GM18499 (cell line): ENCODE data around the gene SEMA3A.
"Not testable (repeated sequence)": the region's sequence is repeated elsewhere in the genome, so short reads cannot be mapped to it uniquely, and the experiment has no call there.

Experiments used
- ATAC-seq: cut with Tn5 transposase; IDR thresholded peaks from one replicate; pipeline ENCODE4 v1.9.1; 2021; ENCODE audit warnings: moderate number of reproducible peaks; ENCODE audit not compliant: insufficient read depth, unreplicated experiment

Gene SEMA3A

DNA sequence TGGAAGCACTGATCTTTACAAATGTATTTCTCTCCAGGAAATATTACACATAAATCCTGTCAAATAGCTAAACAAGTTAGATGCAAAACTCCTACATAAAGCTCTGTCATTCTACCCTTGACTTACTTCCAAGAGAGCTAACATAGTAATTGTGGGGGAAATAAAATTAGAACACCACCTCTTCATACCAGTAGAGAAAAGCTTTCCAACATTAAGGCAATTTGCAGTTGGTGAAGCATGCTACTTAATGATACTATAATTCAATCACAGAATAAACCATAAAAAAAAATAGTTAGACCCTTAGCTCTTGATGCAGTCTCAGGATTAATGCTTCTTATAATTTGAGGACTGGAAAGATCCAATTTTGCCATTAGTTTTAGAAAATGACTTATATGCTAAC lies 35.2 kb downstream of the SEMA3A start:
- no peak for ATAC-seq

DNA sequence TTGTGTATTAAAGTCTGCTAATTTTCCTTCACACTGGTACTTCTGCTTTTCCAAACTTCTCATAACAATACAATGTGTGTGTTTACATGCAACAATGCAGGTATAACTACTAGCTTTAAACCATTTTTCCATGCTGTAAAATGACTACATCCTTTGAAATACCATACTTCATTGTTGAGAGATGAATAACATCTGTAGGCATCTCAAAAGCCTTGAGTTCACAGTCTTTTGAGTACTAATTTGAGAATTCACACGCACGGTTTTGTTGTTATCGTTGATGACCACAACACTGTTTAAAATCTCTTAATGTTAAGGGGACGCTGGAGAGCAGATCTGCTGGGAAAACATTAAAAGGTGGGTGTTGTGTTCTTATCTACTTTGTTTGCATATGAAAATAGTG lies 37.4 kb downstream of the SEMA3A start:
- ATAC-seq, result no peak

DNA sequence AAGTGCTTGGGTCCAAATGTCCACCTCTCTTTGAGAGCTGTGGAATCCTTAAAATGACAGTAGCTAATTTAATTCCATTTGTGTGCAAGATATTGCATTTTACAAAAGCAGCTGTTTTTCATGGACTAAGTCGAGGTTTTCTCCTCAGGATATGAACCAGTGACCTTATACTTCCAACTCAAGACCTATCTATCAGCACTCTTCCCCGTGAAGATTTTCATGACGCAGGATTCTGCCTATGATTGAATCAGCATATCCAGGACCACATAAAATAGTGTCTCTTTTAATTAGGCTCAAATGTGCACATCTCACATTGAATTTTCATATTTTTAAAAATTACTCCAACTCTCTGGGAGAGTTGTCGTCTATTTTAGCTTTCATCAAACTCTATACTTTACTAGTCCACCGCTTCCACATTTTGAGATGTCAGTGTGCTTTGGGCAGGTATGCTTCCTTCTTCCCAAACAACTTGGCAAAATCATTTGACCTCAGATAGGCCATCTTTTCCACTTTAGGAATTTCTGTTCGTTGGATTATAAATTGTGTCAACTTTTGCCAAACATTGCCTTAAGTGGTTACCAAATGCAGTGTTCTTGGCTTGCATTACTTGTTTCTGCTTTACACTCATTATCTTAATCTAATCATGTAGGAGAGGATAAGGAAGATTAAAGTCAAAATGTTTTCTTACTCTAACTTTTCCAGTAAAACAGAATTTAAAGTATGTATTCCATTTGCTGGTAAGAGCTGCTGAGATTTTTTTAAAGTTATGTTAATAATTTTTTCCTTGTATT lies 39.4 kb downstream of the SEMA3A start:
- ATAC-seq, result no peak

DNA sequence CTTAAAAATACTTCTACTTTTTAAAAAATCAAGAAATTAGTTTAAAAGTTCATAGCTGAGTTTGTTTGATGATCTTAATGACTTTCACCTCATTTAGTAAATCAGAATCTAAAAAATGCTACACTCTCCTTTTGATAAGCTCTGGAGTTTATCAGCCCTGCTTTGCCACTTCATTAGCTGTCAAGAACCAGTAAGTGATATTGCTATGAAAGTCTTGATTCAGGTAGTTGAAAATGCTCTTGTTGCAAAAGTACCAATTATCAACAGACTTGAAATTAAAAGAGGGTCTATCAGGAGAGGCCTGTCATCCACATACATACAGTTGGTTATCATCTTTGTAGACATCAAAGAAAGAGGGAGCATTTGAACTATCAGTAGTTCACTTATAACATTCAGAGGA lies 41.6 kb downstream of the SEMA3A start:
- no peak for ATAC-seq

DNA sequence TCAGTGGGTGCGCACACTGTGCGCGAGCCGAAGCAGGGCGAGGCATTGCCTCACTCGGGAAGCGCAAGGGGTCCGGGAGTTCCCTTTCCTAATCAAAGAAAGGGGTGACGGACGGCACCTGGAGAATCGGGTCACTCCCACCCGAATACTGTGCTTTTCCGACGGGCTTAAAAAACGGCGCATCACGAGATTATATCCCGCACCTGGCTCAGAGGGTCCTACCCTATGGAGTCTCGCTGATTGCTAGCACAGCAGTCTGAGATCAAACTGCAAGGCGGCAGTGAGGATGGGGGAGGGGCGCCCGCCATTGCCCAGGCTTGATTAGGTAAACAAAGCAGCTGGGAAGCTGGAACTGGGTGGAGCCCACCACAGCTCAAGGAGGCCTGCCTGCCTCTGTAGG lies 44.2 kb downstream of the SEMA3A start:
- ATAC-seq, result not testable (repeated sequence)

DNA sequence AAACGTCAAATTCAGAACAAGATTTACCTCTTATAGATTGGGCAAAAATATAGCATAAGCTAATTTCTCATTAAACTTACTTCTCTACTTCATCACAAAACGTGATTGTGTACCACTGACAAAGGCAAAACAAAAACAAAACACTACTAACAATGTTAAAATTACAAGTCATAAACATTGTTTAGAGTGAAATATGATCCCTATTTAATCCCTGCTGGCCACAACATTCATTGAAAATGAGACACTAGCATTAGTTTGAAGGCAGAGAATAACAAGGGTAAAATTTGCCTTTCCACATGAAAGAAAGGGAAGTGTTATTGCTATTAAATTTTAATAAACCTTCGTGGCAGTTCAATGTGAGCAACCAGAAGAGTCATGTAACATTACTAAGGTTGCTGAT lies 45.0 kb downstream of the SEMA3A start:
- no peak for ATAC-seq

DNA sequence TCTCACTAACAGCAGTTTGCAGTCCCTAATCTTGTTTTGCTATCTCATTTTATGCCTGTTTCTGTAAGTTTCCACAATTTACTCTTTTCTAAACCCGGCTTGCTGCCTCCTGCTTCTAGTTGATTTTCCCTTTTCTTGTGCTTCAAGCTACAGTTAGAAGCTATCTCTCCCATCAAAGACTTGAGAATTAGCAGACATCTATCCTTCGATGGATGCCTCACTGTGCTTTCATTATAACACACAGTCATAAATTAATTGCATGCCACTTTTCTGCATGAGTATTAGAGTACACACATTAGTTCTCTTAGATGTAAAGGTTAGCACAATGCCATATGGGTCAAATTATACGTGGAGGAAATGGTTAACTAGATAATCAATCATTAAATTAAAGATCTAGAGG lies 48.7 kb downstream of the SEMA3A start:
- ATAC-seq, result no peak

DNA sequence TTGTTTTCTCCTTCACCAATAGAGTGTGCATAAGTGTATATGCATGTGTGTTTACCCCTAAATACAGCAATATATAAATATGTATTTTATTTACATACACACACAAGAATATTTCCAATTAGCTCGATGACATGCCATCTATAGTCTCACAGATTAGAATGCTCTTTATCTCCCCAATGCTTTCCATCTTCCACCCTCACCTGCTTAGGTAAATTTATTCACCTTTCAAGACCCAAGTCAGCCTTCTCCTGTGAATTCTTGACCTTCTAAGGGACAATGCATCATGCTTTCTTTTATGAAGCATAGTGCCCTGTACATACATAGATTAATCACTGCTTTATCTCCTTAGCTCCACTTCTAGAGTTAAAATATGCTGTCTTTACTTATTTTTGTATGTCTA lies 49.7 kb downstream of the SEMA3A start:
- ATAC-seq, result no peak

DNA sequence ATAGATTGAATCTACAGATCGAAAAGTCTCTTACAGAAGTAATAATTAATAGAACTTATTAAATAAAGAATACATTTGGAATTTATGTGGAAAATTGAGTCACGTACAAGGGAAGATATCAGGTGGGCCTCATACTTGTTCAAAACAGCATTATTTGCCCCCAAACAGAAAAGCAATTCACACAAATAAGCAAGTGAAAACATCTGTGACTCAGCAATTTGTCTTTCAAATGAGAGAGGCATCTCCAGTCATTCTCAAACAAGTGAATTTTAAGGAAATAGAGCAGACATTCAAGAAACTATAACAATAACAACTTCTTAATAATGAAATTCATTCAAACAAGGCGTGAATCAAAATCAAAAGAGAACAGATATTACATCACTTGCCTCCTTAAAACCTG lies 50.1 kb downstream of the SEMA3A start:
- no peak for ATAC-seq

DNA sequence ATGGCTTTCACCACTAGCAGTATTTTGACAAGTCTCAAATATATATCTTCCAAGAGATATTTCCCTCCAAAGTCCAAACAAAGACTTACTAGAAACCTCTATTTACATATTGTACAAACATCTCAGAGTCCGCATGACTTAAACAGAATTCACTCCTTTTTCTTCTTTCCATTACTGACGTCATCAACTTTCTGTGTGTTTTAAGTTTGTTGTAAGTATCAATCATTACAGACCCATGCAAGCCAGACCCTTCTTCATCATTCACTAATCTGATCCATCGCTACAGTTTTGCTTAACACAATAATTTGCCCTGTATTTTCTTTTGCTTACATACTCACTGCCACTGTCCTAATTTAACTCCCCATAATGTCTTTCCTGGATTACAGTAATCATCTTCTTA lies 51.9 kb downstream of the SEMA3A start:
- ATAC-seq, result no peak

DNA sequence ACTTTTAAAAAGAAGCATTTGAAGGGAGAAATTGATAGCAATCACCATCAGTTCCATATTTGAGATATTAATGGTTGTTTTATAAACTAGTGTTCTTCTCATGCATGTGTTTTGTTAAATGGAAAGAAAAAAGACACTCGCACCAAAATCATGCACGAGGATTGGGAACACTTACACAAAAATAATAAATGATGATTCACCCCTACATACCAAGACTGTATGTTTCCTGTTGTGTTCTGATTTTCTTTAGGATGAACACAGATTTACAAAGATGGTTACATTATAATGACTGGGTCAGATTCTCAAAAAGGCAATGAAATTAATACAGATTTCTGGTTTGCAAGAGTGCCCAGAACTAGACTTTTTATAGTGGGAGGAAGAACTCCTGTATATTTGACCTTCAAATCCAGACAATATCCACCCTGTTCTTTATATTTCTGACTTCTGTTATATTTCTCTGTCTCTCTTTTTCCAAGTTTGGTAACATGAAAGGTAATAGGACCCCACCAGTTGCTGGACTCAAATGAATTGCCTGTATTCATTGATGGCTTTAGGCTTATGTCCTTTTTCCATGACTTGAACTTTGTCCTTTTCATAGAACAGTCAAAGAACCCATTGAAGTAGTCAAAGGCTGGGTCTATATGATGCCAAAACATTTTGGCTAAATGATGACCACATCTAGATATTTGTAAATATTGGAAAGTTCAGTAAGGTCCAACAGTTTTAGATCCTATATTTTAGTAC lies 54.4 kb downstream of the SEMA3A start:
- no peak for ATAC-seq

DNA sequence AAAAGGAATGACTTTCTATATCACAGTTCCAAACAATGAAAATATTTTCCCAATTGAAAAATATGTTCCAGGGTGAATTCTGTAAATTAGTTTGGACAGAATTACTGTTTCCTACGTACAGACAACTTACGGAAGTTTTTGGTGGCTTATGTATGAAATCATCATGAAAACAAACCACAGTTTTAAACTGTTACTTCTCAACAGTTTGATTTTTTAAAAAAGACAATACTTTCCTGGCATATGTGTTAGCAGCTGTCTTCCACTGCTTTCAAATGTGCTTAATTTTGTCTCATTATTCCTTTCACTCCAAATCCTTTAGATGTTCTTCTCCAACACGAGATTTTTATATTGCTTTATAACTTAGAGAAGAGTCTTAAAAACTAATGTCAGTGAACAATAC lies 56.2 kb downstream of the SEMA3A start:
- no peak for ATAC-seq

DNA sequence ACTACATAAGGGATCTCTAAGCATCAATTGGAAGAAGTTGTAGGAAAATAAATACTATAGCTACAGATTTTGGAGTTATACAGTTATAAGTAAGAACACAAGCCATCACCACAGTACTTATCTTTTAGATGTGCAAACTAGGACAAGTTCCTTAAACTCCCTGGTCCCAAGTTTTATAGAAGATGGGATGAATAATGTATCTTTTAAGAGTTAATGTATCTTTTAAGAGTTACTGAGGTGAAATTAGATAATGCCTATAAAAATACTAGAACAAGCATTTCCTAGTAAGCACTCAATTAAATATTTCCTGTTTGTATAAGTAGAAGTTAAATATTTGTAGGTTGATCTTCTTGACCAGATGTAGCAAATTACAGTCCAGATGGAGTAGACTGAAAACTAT lies 56.8 kb downstream of the SEMA3A start:
- no peak for ATAC-seq

DNA sequence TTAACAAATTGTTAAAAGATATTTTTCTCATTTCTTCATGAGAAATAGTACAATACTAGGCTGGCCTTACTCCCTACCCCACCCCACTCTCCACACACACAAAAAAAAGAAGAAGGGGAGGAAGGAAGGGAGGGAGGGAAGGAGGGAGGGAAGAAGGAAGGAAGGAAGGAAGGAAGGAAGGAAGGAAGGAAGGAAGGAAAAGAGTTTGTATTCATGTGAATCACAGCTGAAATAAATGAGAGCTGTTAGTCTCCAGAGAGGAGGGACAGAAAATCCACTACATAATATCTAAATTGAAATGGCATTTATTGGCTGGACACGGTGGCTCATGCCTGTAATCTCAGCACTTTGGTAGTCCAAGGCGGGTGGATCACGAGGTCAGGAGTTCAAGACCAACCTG lies 57.8 kb downstream of the SEMA3A start:
- ATAC-seq, result no peak

DNA sequence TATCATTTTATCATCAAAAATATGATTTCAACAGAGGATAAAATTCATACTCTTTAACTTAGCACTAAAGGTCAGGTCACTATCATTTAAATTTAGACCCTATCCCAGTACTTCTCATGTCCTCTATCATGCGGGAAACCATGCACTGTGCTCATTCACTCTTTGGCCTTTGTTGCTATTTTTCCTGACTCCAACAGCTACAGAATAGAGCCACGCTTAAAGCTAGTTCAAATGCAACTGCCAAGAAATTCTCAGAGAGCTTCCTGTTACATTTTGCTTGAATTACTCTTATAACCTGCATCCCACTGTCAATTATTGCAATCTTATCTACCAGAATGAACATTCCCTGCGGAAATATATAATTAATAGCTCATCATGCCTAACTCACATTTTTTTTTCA lies 58.3 kb downstream of the SEMA3A start:
- no peak for ATAC-seq

DNA sequence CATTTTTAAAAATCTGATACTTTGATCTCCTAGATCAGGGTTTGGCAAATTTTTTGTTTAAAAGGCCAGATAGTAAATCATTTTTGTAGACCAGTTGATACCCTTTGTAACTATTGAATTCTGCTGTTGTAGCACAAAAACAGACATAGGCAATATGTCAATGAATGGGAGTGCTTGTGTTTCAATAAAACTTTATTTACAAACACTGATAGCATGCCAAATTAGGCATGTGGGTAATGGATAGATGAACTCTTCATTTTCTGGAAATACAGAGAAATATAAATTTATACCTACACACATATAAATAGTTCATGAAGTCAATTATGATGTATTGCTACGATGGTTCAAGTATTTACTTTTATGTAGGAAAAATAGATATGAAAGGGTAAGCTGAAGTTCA lies 60.4 kb downstream of the SEMA3A start:
- ATAC-seq, result no peak

DNA sequence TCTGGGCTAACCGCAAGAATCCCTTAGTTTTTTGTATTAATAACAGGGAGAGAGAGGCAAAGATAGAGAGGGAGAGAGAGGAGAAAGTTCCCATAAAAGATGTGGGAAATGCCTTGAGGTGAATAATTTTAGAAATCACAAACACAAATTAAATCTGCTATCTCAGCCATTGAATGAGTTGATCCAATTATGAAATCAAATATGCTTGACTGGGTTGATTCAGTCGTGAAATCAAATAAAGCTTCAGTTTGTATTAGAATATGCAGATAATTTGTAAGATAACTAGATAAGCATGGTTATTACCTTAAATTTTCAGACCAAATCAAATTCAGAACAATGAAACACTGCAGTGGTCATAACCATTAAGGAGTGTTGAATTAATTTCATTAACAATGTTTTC lies 68.9 kb downstream of the SEMA3A start:
- no peak for ATAC-seq

DNA sequence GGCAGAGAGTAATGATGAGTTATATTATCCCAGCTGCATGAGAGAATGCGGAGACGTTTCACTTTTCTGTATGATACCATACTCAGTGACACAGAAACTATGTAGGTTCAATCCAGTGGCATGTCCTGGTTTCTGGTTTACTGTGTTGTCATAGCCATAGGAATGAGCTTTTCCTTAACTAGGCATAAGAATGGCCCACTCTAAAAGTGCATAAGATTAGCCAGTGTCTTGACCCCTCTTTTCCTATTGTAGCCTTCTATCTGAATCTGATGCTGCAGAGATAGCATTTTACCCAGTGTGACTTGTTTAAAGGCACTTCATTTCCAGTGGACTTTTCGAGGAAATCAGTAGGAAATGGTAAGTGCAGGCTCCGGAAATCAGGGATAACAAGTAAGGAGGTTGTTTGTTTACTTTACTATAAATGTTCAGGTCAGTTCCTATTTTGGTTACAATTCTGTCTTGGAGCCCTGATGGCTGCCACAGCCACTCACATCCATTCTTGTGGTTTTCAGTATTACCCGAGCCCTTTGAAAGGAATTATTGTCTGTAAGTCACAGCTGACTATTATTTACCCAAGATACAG lies 70.5 kb downstream of the SEMA3A start:
- no peak for ATAC-seq

DNA sequence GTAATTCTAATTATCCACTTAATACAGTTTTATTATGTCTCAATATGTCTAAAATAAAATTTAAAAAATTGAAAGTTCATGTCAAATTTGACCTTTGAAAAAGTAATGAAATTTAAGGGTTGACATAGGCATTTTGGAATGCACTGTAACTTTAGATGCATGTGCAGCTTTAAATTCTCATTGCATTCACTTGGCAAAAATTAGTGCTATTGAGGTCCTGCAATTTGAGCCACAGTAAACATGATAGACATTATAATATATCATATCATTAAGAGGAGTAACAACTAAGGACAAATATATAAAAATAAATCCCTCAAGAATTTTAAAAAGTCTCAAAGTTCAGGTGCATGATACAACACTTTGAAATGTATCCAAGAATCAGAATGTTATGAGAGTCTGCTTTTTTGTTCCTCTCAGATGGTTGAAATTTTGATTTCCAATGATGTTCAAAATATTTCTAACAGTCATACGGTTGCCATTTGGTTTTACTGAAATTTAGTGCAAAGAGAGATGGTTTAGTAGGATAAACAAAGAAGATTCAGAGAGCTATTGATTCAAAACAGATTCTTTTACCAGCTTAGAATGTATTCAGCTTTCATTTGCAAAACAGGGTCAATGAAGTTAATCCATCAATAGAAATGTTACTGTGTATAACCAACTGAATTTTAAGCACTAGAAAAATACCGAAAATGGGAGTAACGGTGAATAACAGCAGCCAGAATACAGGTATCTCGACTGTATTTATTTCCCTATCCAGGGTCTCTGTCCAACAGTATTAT lies 71.8 kb downstream of the SEMA3A start:
- ATAC-seq, result no peak

DNA sequence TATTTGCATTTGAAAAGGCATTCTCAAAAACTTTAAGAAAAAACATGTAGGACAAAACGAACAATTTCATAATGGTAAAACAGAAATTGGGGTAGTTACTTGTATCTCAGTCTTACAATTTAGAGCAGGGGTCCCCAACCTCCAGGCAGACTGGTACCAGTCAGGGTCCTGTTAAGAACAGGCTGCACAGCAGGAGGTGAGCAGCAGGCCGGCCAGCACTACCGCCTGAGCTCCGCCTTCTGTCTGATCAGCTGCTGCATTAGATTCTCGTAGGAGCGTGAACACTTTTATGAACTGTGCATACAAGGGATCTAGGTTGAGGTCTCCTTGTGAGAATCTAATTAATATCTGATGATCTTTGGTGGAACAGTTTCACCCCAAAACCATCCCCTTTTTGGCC lies 77.3 kb downstream of the SEMA3A start:
- no peak for ATAC-seq
